GM19397 (cell line): Measurements from ENCODE around the gene KCNQ5.
"Not testable (repeated sequence)": the region's sequence is repeated elsewhere in the genome, so short reads cannot be mapped to it uniquely, and the experiment has no call there.

Source experiments
- ATAC-seq: cut with Tn5 transposase; IDR thresholded peaks from one replicate; pipeline ENCODE4 v1.9.1; 2021; ENCODE audit warnings: mild to moderate bottlenecking, moderate library complexity; ENCODE audit not compliant: unreplicated experiment

The KCNQ5 gene

GRCh38 chr6:72984189-72984831, 362.4 kb downstream of the KCNQ5 start:
- ATAC-seq = not testable (repeated sequence)

GRCh38 chr6:72984981-72985665, 363.3 kb downstream of the KCNQ5 start:
- no peak for ATAC-seq

- no peak for ATAC-seq
Measured at GRCh38 chr6:72987301-72987700, 365.4 kb downstream of the KCNQ5 start.

GRCh38 chr6:72999995-73000394, 378.1 kb downstream of the KCNQ5 start:
- ATAC-seq = no peak

GRCh38 chr6:73000460-73000859, 378.6 kb downstream of the KCNQ5 start:
- no peak for ATAC-seq

GRCh38 chr6:73002588-73002987, 380.7 kb downstream of the KCNQ5 start:
- ATAC-seq = no peak

- no peak for ATAC-seq
Measured at GRCh38 chr6:73003302-73003701, 381.4 kb downstream of the KCNQ5 start.

GRCh38 chr6:73004231-73004630, 382.4 kb downstream of the KCNQ5 start:
- ATAC-seq = no peak

- no peak for ATAC-seq
Measured at GRCh38 chr6:73004861-73005260, 383.0 kb downstream of the KCNQ5 start.

GRCh38 chr6:73006146-73006545, 384.3 kb downstream of the KCNQ5 start:
- ATAC-seq = no peak

- ATAC-seq = no peak
Measured at GRCh38 chr6:73011945-73012344, 390.1 kb downstream of the KCNQ5 start.

- ATAC-seq = no peak
Measured at GRCh38 chr6:73017476-73017875, 395.6 kb downstream of the KCNQ5 start.

- ATAC-seq = no peak
Measured at GRCh38 chr6:73024598-73024997, 402.7 kb downstream of the KCNQ5 start.

- no peak for ATAC-seq
Measured at GRCh38 chr6:73027691-73028090, 405.8 kb downstream of the KCNQ5 start.

- ATAC-seq = no peak
Measured at GRCh38 chr6:73028124-73028766, 406.4 kb downstream of the KCNQ5 start.

- ATAC-seq = no peak
Measured at GRCh38 chr6:73028893-73029450, 407.1 kb downstream of the KCNQ5 start.

GRCh38 chr6:73030257-73030656, 408.4 kb downstream of the KCNQ5 start:
- ATAC-seq = no peak

- ATAC-seq = no peak
Measured at GRCh38 chr6:73030791-73031782, 409.2 kb downstream of the KCNQ5 start.

GRCh38 chr6:73032586-73032985, 410.7 kb downstream of the KCNQ5 start:
- ATAC-seq = no peak

GRCh38 chr6:73036689-73037088, 414.8 kb downstream of the KCNQ5 start:
- no peak for ATAC-seq

- ATAC-seq = no peak
Measured at GRCh38 chr6:73041051-73041450, 419.2 kb downstream of the KCNQ5 start.
